ENCODE data around the gene TRIM16. TPM values are rescaled to one million over a fixed set of nuclear protein-coding genes. Genes with fewer than 3 reads are reported as not detected.
"Not testable (repeated sequence)": the region's sequence is repeated elsewhere in the genome, so short reads cannot be mapped to it uniquely, and the experiment has no call there.

TRIM16 gene
- total RNA-seq = 10 to 100 TPM; 13.7 to 15.0 TPM

DNA sequence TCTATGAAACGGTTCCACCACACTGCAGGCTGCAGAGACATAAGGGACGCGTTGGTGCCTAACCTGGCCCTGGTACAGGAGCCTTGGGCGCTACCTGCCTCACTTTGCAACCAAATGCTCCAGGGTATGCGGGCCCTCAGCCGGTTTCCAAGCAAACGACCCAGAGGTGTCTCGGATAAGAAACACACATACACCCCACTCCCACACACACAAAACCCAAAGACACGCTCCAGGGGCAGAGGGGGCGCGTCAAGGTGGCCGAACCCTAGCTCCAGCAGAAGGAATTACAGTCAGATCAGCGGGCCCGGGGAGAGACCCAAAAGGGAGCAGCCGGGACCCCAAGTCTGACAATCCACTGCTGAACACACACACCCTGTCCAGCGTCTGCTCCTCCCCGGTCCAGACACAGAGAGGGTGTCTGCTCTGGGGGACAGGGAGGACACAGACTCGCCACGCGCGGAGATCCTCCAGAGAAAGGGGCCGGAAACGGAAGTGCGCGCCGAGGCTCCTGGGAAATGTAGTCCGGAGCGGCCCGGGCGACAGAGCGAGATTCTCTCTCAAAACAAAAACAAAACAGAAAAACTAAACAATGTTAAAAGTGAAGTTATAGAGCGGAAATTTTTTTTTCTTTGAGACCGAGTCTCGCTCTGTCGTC, at the start of gene TRIM16:
TSS of gene TRIM16 (minus strand) at position 488 of the 655 bp plus-strand sequence. CDS start 32,702 bp downstream, outside the sequence.
- intact Hi-C loops (cut with micrococcal nuclease); H3K36me3 Mint-ChIP-seq; POLR2A ChIA-PET; H3K27me3 Mint-ChIP-seq; H3K9me3 Mint-ChIP-seq; CTCF ChIA-PET: not testable (repeated sequence)
- peak; percentile 87 for DNase-seq
- Mint-ChIP-seq H3K4me3 (peak within 1 kb of the TSS; percentile 92), H3K4me1 (ENCODE audit: low read depth) (peaks cover 18% of the 10 kb centered on the region), H3K27ac (peak within 1 kb of the TSS; percentile 88)

DNA sequence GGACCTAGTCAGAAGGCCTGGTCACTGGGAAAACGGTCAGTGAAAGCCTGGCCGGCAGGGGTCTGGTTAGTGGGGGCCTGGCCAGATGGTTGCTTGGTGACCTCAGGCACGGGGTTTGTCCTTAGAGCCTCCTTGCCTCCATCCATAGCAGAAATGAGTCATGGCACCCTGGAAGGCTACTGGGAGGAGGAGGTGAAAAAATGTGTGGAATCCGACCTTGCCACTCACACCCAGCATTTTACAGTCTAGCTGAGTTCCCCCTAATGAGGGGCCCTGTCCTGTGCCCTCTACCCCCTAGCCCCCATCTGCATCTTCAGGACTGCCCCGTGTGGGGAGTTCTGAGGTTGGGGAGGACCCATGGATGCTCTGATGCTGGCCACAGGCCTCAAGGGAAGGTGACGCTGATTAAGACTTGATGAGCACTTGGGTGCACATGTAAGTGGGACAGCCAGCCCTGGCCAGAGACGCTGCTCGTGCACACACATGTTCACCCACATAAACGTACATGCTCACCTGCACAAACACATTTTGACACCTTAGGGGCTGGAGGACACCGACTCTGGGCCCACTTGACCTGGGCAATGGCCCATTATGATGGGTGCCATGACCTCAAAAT, 49.2 kb upstream of the TRIM16 start:
- H3K4me1 Mint-ChIP-seq (ENCODE audit: low read depth); H3K36me3 Mint-ChIP-seq; H3K4me3 Mint-ChIP-seq; POLR2A ChIA-PET; intact Hi-C loops (cut with micrococcal nuclease); H3K27me3 Mint-ChIP-seq; H3K9me3 Mint-ChIP-seq; DNase-seq; CTCF ChIA-PET; H3K27ac Mint-ChIP-seq: not testable (repeated sequence)

DNA sequence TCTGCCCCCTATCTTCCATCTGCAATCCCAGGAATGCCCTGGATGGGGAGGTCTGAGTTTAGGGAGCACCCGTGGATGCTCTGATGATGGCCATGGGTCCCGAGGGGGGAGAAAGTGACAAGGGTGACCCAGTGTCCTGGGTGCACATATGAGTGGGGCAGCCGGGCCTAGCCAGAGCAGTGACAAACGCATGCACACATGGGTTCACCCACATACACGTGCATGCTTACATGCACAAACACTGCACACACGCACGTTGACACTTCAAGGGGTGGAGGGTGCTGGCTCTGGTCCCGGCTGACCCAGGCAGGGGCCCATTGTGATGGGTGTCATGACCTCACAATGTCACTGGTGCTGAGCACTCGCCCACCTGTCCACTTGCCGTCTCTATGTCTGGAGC, 47.8 kb upstream of the TRIM16 start, which contains the start of gene TBC1D26:
TSS of gene TBC1D26 (plus strand) at position 384 of the 400 bp plus-strand sequence. CDS start 3,066 bp downstream, outside the sequence.
- POLR2A ChIA-PET; DNase-seq; H3K4me1 Mint-ChIP-seq (ENCODE audit: low read depth); H3K36me3 Mint-ChIP-seq; H3K9me3 Mint-ChIP-seq; CTCF ChIA-PET; H3K27me3 Mint-ChIP-seq; H3K4me3 Mint-ChIP-seq; H3K27ac Mint-ChIP-seq; intact Hi-C loops (cut with micrococcal nuclease): not testable (repeated sequence)

DNA sequence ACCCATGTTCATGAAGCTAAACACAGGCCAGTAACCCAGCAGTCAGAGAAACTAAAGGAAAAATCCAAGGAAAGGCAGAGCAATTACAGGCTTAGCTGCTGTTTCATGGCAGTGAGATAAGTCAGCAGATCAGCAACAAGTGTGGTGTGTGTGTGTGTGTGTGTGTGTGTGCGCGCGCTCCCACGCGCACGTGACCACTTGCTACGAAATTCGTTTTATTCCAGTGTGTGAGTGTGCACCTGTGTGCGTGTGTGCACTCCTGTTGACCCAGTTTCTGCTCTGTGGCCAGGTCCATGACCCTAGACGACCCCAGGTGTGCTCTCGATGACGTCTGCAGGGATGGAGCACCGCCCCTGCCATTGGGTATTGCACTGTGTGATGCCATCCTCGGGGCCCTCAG, 46.4 kb upstream of the TRIM16 start:
- H3K36me3 Mint-ChIP-seq; H3K4me3 Mint-ChIP-seq; H3K27me3 Mint-ChIP-seq; H3K27ac Mint-ChIP-seq; intact Hi-C loops (cut with micrococcal nuclease); POLR2A ChIA-PET; DNase-seq; H3K4me1 Mint-ChIP-seq (ENCODE audit: low read depth); H3K9me3 Mint-ChIP-seq; CTCF ChIA-PET: not testable (repeated sequence)

DNA sequence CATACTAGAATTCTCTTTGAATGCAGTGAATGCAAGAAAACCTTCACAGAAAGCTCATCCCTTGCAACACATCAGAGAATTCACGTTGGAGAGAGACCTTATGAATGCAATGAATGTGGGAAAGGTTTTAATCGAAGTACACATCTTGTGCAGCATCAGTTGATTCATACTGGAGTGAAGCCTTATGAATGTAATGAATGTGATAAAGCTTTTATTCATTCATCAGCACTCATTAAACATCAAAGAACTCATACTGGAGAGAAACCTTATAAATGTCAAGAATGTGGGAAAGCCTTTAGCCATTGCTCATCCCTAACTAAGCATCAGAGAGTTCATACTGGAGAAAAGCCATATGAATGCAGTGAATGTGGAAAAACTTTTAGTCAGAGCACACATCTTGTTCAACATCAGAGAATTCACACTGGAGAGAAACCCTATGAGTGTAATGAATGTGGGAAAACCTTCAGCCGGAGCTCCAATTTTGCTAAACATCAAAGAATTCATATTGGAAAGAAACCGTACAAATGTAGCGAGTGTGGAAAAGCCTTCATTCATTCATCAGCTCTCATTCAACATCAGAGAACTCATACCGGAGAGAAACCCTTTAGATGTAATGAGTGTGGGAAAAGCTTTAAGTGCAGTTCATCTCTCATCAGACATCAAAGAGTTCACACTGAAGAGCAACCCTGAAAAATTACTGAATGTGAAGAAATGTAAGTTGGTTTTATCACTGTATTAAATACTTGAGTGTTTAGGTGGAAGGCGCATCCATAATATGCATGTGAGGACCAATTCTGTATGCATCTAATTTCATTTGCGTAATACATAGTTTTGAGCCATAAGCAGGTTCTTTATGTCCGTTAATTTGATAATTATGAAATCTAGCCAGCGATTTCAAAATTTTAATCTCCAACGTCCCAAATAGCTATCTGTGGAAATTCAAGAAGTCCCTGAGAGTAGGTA, 32.8 kb upstream of the TRIM16 start:
- H3K27me3 Mint-ChIP-seq; H3K4me1 Mint-ChIP-seq (ENCODE audit: low read depth); POLR2A ChIA-PET; intact Hi-C loops (cut with micrococcal nuclease); H3K4me3 Mint-ChIP-seq; DNase-seq; CTCF ChIA-PET; H3K27ac Mint-ChIP-seq: not testable (repeated sequence)
- Mint-ChIP-seq H3K9me3 (peaks cover 52% of the 10 kb centered on the region), H3K36me3 (peaks cover 49% of the 10 kb centered on the region)

DNA sequence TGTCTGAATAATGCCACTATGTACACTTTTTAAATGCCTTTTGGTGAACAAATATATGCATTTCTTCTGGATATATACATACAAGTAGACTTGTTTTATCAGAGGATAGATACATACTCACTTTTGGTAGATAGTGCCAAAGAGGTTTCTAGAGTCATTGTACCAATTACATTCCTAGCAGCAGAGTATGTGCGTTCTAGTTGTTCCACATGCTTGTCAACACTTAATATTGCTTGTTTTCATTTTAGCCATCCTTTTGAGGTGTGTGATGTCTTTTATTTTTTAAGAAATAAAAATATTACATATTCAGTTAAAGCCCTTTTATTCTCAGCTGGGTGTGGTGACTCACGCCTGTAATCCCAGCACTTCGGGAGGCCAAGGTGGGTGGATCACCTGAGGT, 24.8 kb upstream of the TRIM16 start:
- POLR2A ChIA-PET; H3K4me1 Mint-ChIP-seq (ENCODE audit: low read depth); H3K27ac Mint-ChIP-seq; H3K27me3 Mint-ChIP-seq; H3K4me3 Mint-ChIP-seq; intact Hi-C loops (cut with micrococcal nuclease); CTCF ChIA-PET; DNase-seq: not testable (repeated sequence)
- Mint-ChIP-seq H3K9me3 (peaks cover 42% of the 10 kb centered on the region), H3K36me3 (peaks cover 68% of the 10 kb centered on the region)

DNA sequence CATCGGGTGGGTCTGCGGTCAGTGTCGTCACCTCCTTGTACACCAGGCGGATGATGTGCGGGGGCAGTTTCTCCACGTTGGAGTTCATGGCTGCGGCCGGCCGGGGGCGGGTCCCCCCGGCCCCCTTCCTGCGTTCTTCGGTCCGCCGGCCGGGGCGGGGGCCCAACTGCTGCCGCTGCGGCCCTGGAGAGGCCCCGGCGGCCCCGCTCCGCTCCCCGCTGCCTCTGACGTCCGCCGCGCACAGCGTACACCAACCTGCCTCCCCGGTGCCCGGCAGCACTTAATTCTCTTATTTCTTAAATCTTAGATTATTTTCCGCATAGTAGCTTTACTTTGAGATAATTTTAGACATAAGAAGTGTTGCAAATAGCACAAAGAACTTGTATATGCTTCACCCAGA, 20.7 kb upstream of the TRIM16 start:
- H3K4me1 Mint-ChIP-seq (ENCODE audit: low read depth); DNase-seq; CTCF ChIA-PET; POLR2A ChIA-PET; H3K4me3 Mint-ChIP-seq; H3K27me3 Mint-ChIP-seq; intact Hi-C loops (cut with micrococcal nuclease); H3K27ac Mint-ChIP-seq: not testable (repeated sequence)
- Mint-ChIP-seq H3K36me3 (peaks cover 59% of the 10 kb centered on the region), H3K9me3 (peaks cover 27% of the 10 kb centered on the region)

DNA sequence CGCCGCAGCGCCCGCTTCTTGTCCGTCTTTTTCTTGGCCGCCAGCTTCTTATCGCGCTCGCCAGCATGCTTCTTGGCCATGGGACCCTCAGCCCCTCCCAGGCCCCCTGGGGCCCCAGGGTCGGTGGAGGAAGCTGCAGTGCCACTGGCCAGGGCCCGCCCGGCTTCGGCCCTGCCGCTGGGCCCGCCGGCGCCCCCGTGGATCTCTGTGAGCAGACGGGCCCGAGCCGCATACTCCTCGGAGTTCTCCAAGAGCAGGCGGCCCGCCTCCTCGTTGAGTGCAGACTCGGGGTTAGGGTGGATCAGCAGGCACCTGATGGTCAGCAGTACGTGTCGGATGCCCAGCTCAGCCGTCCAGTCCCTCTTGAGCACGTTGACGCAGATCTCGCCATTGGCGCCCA, 20.1 kb upstream of the TRIM16 start:
- H3K4me1 Mint-ChIP-seq (ENCODE audit: low read depth); POLR2A ChIA-PET; H3K27me3 Mint-ChIP-seq; intact Hi-C loops (cut with micrococcal nuclease); DNase-seq; H3K4me3 Mint-ChIP-seq; CTCF ChIA-PET; H3K27ac Mint-ChIP-seq: not testable (repeated sequence)
- Mint-ChIP-seq H3K9me3 (peaks cover 22% of the 10 kb centered on the region), H3K36me3 (peaks cover 54% of the 10 kb centered on the region)

DNA sequence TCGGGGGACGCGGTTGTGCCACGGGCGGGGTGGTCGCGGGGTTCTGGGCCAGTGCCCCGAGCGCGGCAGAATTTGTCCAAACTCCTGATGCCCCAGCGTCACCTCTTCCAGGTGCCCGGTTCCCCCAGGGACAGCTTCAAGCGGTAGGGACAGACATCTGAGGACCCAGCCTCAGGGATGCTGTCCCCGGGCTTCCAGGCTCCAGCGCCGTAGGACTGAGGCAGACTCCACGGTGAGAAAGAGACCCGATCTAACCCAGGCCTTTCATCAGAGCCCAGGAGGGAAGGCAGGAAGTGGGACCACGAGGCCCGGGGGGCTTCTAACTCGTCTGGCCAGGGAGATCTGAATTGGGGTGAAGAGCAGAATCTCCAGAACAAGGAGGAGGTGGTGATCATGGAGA, 15.8 kb upstream of the TRIM16 start:
- H3K4me1 Mint-ChIP-seq (ENCODE audit: low read depth); CTCF ChIA-PET; H3K27me3 Mint-ChIP-seq; H3K9me3 Mint-ChIP-seq; DNase-seq; POLR2A ChIA-PET; intact Hi-C loops (cut with micrococcal nuclease): not testable (repeated sequence)
- Mint-ChIP-seq H3K27ac (peak overlapping the region; percentile 85), H3K4me3 (peak overlapping the region; percentile 86), H3K36me3 (peaks cover 19% of the 10 kb centered on the region)

DNA sequence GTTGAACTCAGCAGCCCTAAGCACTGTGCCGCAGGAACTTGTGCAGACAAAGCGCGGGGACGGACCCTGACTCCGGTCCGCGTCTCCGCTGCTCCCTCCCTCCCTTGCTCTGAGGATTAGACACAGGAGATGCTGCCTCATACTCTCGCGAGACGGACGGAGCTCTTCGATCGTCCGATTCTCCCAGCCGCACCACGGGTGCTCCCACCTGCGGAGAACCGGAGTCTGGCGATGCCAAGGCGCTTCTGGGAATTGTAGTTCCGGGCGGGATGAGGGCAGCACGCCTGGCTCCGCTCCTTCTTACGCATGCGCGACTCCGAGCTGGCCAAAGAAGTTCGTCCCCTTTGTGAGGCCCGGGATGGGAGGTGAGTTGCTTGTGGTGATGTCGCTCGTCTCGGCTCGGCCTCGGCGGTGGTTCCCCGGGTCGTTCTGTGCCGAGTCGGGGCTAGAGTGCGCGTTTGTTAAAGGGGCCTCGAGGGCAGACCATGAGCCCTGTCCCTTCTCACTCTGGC, 15.4 kb upstream of the TRIM16 start, which contains the start of gene ZNF286A:
TSS of gene ZNF286A (plus strand) at position 340 of the 512 bp plus-strand sequence. CDS start 578 bp downstream, outside the sequence.
- H3K4me1 Mint-ChIP-seq (ENCODE audit: low read depth); H3K9me3 Mint-ChIP-seq; CTCF ChIA-PET; POLR2A ChIA-PET; intact Hi-C loops (cut with micrococcal nuclease); H3K27me3 Mint-ChIP-seq: not testable (repeated sequence)
- peak; percentile 99 for DNase-seq
- H3K36me3 Mint-ChIP-seq = peaks cover 16% of the 10 kb centered on the region
- H3K27ac Mint-ChIP-seq = peak within 1 kb of the TSS; percentile 85
- H3K4me3 Mint-ChIP-seq = peak within 1 kb of the TSS; percentile 86

DNA sequence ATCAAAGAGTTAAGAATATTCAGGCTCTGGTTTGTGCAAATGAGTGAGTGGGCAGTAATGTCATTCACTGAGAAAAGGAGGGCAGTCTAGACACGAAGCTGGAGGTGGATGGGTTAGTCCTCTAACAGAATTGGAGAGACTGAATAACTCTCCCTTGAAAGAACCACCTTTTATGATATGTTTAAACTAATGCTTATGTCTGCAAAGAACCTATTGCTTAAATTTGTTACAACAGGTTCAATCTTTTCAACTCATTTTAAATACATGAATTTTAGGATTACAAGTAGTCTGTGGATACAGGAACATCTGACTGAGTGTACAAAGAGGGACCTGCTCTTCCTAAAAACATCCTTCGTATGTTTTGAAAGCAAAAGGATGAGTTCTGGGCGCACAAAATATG, 14.9 kb upstream of the TRIM16 start:
- DNase-seq; H3K4me1 Mint-ChIP-seq (ENCODE audit: low read depth); H3K9me3 Mint-ChIP-seq; intact Hi-C loops (cut with micrococcal nuclease); H3K27me3 Mint-ChIP-seq; CTCF ChIA-PET; POLR2A ChIA-PET: not testable (repeated sequence)
- H3K36me3 Mint-ChIP-seq = peaks cover 15% of the 10 kb centered on the region
- H3K4me3 Mint-ChIP-seq = peak overlapping the region; percentile 86
- peak overlapping the region; percentile 85 for H3K27ac Mint-ChIP-seq

DNA sequence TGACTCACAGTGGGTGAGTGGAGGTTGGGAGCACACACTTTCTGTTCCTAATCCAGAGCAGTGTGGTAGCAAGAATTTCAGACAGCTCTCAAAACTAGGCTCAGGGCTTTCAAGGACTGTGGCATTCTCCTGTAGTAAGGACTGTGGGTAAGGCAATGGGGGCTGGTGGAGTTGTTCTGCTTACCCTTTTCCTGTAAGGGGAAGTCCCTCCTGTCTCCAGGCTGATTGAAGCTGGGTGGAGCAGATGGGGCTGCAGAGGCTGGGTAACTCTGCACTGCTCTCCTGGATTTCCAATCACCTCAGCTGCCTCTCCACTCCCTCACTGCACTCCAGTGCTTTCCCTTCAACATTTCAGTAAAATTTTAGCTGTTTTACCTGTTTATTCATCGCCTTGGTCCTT, 3.4 kb upstream of the TRIM16 start:
- H3K27me3 Mint-ChIP-seq; H3K36me3 Mint-ChIP-seq; H3K27ac Mint-ChIP-seq; DNase-seq; CTCF ChIA-PET; POLR2A ChIA-PET; H3K9me3 Mint-ChIP-seq; intact Hi-C loops (cut with micrococcal nuclease); H3K4me3 Mint-ChIP-seq: not testable (repeated sequence)
- peaks cover 13% of the 10 kb centered on the region for H3K4me1 Mint-ChIP-seq (ENCODE audit: low read depth)

All from activated CD4-positive, alpha-beta memory T cell treated with anti-CD3 and anti-CD28 coated beads for 36 hours (primary cell).